Liver (tissue), 9 donors: ENCODE data around the gene MEP1B. TPM values are rescaled to one million over a fixed set of nuclear protein-coding genes. Genes with fewer than 3 reads are reported as not detected.

ENCODE experiments used
- DNase-seq: peaks from one replicate; pipeline ENCODE4 v3.0.0-alpha.2; 2017; ENCODE audit warnings: low spot score
- H3K27ac ChIP-seq, 2 donors: one replicate each; pipeline ENCODE4 v1.7.0; 2013; ENCODE audit warnings: inconsistent platforms in 2 of 2, low read length in 2 of 2, control low read depth in 1 of 2, low read depth in 1 of 2, mild to moderate bottlenecking in 1 of 2
- H3K27me3 ChIP-seq, 4 donors: one replicate each; pipeline versions ENCODE4 v1.6.1 to v1.7.0; 2013; ENCODE audit warnings: low read length in 3 of 4, inconsistent platforms in 1 of 4, mild to moderate bottlenecking in 1 of 4, moderate library complexity in 1 of 4; ENCODE audit not compliant: control insufficient read depth in 4 of 4, insufficient read depth in 4 of 4
- H3K36me3 ChIP-seq, 4 donors: one replicate each; pipeline versions ENCODE4 v1.6.1 to v1.7.0; 2013; ENCODE audit warnings: low read length in 3 of 4, mild to moderate bottlenecking in 3 of 4, low read depth in 1 of 4, moderate library complexity in 1 of 4; ENCODE audit not compliant: control insufficient read depth in 4 of 4, insufficient read depth in 3 of 4
- H3K4me1 ChIP-seq, 4 donors: one replicate each; pipeline versions ENCODE4 v1.6.1 to v1.7.0; 2013; ENCODE audit warnings: low read length in 3 of 4, mild to moderate bottlenecking in 3 of 4, moderate library complexity in 1 of 4; ENCODE audit not compliant: control insufficient read depth in 4 of 4, insufficient read depth in 4 of 4
- H3K4me3 ChIP-seq, 3 donors: one replicate each; pipeline versions ENCODE4 v1.6.1 to v1.7.0; 2013; ENCODE audit warnings: low read length in 3 of 3, control low read depth in 1 of 3, low read depth in 1 of 3, mild to moderate bottlenecking in 1 of 3
- H3K9ac ChIP-seq, 2 donors: one replicate each; pipeline ENCODE4 v1.7.0; 2013; ENCODE audit warnings: low read length in 2 of 2, mild to moderate bottlenecking in 2 of 2, moderate library complexity in 2 of 2, control low read depth in 1 of 2, low read depth in 1 of 2
- H3K9me3 ChIP-seq, 4 donors: one replicate each; pipeline versions ENCODE4 v1.6.1 to v1.7.0; 2013; ENCODE audit warnings: low read length in 3 of 4; ENCODE audit not compliant: control insufficient read depth in 4 of 4
- EGR1 ChIP-seq, 2 donors: IDR thresholded peaks; 2 replicates each; pipeline ENCODE4 v1.6.1; 2016 to 2018; ENCODE audit warnings: antibody characterized with exemption in 2 of 2, low read depth in 2 of 2
- FOXA1 ChIP-seq: IDR thresholded peaks from 2 replicates; pipeline ENCODE4 v1.6.1; 2016; ENCODE audit warnings: antibody characterized with exemption
- GABPA ChIP-seq, 2 donors: IDR thresholded peaks in 1 of 2; conservative IDR thresholded peaks in 1 of 2; 2 replicates each; pipeline ENCODE4 v1.6.1; 2016; ENCODE audit warnings: antibody characterized with exemption in 2 of 2, mild to moderate bottlenecking in 1 of 2, moderate library complexity in 1 of 2
- HNF4G ChIP-seq: IDR thresholded peaks from 2 replicates; pipeline ENCODE4 v1.6.1; 2016; ENCODE audit warnings: antibody characterized with exemption
- JUND ChIP-seq, 2 donors: IDR thresholded peaks; 2 replicates each; pipeline ENCODE4 v1.6.1; 2016; ENCODE audit warnings: antibody characterized with exemption in 2 of 2
- NR2F2 ChIP-seq: IDR thresholded peaks from 2 replicates; pipeline ENCODE4 v1.6.1; 2016; ENCODE audit warnings: antibody characterized with exemption
- RAD21 ChIP-seq, 2 donors: IDR thresholded peaks; 2 replicates each; pipeline ENCODE4 v1.6.1; 2016; ENCODE audit warnings: antibody characterized with exemption in 2 of 2, mild to moderate bottlenecking in 2 of 2
- RXRA ChIP-seq, 2 donors: IDR thresholded peaks; 2 replicates each; pipeline ENCODE4 v1.6.1; 2017 to 2018; ENCODE audit warnings: antibody characterized with exemption in 2 of 2, mild to moderate bottlenecking in 1 of 2
- SP1 ChIP-seq: IDR thresholded peaks from 2 replicates; pipeline ENCODE4 v1.6.1; 2018; ENCODE audit warnings: antibody characterized with exemption, mild to moderate bottlenecking
- TAF1 ChIP-seq: conservative IDR thresholded peaks from 2 replicates; pipeline ENCODE4 v1.6.1; 2016; ENCODE audit warnings: antibody characterized with exemption, mild to moderate bottlenecking
- YY1 ChIP-seq: IDR thresholded peaks from 2 replicates; pipeline ENCODE4 v1.6.1; 2016; ENCODE audit warnings: antibody characterized with exemption, mild to moderate bottlenecking
- WGBS: extraction: QIAGEN DNeasy Blood & Tissue Kit; methylation state at CpG from one replicate; pipeline ENCODE4 v1.1.7; 2013; 5-methylcytosine and 5-hydroxymethylcytosine counted together
- polyA plus RNA-seq, 2 donors: library from polyadenylated mRNA; stranded (reverse) in 1 of 2; unstranded in 1 of 2; fragments of 200-250 nt in 1 of 2; fragments of >200 nt in 1 of 2; fragmentation: Nextera tagmentation in 1 of 2; extraction: Ambion mirVana in 1 of 2; gene quantifications; one replicate each; pipeline versions ENCODE4 v1.2.1 to v1.2.3, GENCODE V29; 2013 to 2015
- total RNA-seq, 2 donors: library from RNA; depleted of rRNA; stranded (reverse); fragments of >200 nt; gene quantifications; one replicate each; pipeline ENCODE4 v1.2.3, GENCODE V29; 2014
- TF ChIP-seq, protein P1 (sequence below): IDR thresholded peaks from 2 replicates; pipeline ENCODE4 v1.6.1; 2016; ENCODE audit warnings: antibody characterized with exemption
- TF ChIP-seq, protein P2 (sequence below): fragments of 150-350 bp; IDR thresholded peaks from 2 replicates; pipeline ENCODE4 v1.5.1; 2017; ENCODE audit warnings: improper control_type of control experiment, low read depth, low read length; ENCODE audit not compliant: missing input control
- TF ChIP-seq, protein P3 (sequence below): IDR thresholded peaks from 2 replicates; pipeline ENCODE4 v1.6.1; 2016; ENCODE audit warnings: antibody characterized with exemption, mild to moderate bottlenecking
- TF ChIP-seq, protein P4 (sequence below): IDR thresholded peaks from 2 replicates; pipeline ENCODE4 v1.6.1; 2016; ENCODE audit warnings: antibody characterized with exemption
- TF ChIP-seq, protein P5 (sequence below): IDR thresholded peaks from 2 replicates; pipeline ENCODE4 v1.6.1; 2016; ENCODE audit warnings: antibody characterized with exemption
- donor health status: healthy.
- donor health status: healthy.
- donor health status: healthy.
- donor health status: healthy.
- donor health status: healthy.

MEP1B gene
- total and polyA plus RNA-seq, 4 donors = 0.08 to 0.11 (median 0.09) TPM; not detected in 1

DNA sequence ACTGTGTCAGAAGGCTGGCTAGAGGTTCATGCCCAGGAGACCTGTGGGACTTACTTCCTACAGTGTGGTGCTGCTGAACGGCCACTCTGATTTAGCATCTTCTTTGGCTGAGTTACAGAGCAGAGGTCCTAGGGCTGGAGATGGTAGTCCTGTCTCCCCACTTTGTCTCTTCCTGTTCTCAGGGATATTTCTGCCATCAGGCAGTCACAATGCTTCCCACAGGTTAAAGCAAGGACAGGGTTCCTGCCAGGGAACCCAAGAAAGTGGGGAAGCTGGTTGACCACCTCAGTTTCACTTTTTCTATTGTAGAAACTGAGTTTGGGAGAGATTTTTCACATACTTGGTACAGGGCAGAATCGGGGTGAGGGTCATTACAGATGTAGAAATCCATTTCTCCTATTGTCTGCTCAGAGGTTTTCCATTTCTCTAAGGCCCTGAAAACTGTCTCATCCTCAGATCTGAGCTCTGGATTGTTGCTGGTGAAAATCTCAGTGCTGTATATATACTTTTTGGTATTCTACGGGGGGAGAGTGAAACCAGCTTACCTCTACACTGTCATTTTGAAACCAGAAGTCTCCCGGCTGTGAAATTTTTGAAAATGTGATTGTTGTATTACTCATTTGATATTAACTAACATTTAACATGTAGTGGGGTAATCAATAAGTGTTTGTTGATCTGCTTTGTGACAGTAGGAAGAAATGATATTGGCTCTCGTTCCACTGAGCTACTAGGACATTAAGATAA, 37.0 kb upstream of the MEP1B start:
- no peak for TF ChIP-seq TAF1
- TF ChIP-seq EGR1 (IDR thresholded peaks at IDR 0.05; ENCODE audit: low read depth in 2 of 2) = no peak
- no peak for TF ChIP-seq YY1
- TF ChIP-seq NR2F2 = no peak
- no peak for TF ChIP-seq HNF4G
- TF ChIP-seq, protein P1, sequence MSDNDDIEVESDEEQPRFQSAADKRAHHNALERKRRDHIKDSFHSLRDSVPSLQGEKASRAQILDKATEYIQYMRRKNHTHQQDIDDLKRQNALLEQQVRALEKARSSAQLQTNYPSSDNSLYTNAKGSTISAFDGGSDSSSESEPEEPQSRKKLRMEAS = no peak
- TF ChIP-seq FOXA1 = no peak
- TF ChIP-seq, protein P2, sequence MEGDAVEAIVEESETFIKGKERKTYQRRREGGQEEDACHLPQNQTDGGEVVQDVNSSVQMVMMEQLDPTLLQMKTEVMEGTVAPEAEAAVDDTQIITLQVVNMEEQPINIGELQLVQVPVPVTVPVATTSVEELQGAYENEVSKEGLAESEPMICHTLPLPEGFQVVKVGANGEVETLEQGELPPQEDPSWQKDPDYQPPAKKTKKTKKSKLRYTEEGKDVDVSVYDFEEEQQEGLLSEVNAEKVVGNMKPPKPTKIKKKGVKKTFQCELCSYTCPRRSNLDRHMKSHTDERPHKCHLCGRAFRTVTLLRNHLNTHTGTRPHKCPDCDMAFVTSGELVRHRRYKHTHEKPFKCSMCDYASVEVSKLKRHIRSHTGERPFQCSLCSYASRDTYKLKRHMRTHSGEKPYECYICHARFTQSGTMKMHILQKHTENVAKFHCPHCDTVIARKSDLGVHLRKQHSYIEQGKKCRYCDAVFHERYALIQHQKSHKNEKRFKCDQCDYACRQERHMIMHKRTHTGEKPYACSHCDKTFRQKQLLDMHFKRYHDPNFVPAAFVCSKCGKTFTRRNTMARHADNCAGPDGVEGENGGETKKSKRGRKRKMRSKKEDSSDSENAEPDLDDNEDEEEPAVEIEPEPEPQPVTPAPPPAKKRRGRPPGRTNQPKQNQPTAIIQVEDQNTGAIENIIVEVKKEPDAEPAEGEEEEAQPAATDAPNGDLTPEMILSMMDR = no peak
- TF ChIP-seq, protein P3, sequence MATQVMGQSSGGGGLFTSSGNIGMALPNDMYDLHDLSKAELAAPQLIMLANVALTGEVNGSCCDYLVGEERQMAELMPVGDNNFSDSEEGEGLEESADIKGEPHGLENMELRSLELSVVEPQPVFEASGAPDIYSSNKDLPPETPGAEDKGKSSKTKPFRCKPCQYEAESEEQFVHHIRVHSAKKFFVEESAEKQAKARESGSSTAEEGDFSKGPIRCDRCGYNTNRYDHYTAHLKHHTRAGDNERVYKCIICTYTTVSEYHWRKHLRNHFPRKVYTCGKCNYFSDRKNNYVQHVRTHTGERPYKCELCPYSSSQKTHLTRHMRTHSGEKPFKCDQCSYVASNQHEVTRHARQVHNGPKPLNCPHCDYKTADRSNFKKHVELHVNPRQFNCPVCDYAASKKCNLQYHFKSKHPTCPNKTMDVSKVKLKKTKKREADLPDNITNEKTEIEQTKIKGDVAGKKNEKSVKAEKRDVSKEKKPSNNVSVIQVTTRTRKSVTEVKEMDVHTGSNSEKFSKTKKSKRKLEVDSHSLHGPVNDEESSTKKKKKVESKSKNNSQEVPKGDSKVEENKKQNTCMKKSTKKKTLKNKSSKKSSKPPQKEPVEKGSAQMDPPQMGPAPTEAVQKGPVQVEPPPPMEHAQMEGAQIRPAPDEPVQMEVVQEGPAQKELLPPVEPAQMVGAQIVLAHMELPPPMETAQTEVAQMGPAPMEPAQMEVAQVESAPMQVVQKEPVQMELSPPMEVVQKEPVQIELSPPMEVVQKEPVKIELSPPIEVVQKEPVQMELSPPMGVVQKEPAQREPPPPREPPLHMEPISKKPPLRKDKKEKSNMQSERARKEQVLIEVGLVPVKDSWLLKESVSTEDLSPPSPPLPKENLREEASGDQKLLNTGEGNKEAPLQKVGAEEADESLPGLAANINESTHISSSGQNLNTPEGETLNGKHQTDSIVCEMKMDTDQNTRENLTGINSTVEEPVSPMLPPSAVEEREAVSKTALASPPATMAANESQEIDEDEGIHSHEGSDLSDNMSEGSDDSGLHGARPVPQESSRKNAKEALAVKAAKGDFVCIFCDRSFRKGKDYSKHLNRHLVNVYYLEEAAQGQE = no peak
- TF ChIP-seq RAD21 (IDR thresholded peaks at IDR 0.05) = no peak
- TF ChIP-seq, protein P4, sequence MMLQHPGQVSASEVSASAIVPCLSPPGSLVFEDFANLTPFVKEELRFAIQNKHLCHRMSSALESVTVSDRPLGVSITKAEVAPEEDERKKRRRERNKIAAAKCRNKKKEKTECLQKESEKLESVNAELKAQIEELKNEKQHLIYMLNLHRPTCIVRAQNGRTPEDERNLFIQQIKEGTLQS = no peak
- TF ChIP-seq RXRA (IDR thresholded peaks at IDR 0.05) = no peak
- TF ChIP-seq GABPA (IDR thresholded peaks at IDR 0.05 in 1 of 2, conservative IDR thresholded peaks at IDR 0.05 in 1 of 2) = no peak
- TF ChIP-seq JUND (IDR thresholded peaks at IDR 0.05) = no peak
- TF ChIP-seq, protein P5, sequence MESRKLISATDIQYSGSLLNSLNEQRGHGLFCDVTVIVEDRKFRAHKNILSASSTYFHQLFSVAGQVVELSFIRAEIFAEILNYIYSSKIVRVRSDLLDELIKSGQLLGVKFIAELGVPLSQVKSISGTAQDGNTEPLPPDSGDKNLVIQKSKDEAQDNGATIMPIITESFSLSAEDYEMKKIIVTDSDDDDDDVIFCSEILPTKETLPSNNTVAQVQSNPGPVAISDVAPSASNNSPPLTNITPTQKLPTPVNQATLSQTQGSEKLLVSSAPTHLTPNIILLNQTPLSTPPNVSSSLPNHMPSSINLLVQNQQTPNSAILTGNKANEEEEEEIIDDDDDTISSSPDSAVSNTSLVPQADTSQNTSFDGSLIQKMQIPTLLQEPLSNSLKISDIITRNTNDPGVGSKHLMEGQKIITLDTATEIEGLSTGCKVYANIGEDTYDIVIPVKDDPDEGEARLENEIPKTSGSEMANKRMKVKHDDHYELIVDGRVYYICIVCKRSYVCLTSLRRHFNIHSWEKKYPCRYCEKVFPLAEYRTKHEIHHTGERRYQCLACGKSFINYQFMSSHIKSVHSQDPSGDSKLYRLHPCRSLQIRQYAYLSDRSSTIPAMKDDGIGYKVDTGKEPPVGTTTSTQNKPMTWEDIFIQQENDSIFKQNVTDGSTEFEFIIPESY = no peak
- no peak for TF ChIP-seq SP1
- Histone ChIP-seq H3K9me3 (no peaks in the 10 kb centered on the region), H3K27ac (no peak overlapping the region), H3K4me3 (no peak overlapping the region), H3K4me1 (peaks cover 0 to 1% (median 0%) of the 10 kb centered on the region in 4 donors), H3K9ac (no peak overlapping the region), H3K27me3 (no peaks in the 10 kb centered on the region), H3K36me3 (no peaks in the 10 kb centered on the region)
- no peak for DNase-seq
- 85% methylated on average over 5 of the region's 5 CpGs for WGBS
